HS-5 (cell line): Measurements from ENCODE around the gene PCYOX1L.
A peak's percentile ranks its signal among the peaks of the same experiment; 100 is the strongest.
"Not testable (repeated sequence)": the region's sequence is repeated elsewhere in the genome, so short reads cannot be mapped to it uniquely, and the experiment has no call there.

Source experiments
- DNase-seq: peaks from one replicate; pipeline ENCODE4 v3.0.0-alpha.2; 2012; ENCODE audit warnings: low read depth

The PCYOX1L gene

DNA sequence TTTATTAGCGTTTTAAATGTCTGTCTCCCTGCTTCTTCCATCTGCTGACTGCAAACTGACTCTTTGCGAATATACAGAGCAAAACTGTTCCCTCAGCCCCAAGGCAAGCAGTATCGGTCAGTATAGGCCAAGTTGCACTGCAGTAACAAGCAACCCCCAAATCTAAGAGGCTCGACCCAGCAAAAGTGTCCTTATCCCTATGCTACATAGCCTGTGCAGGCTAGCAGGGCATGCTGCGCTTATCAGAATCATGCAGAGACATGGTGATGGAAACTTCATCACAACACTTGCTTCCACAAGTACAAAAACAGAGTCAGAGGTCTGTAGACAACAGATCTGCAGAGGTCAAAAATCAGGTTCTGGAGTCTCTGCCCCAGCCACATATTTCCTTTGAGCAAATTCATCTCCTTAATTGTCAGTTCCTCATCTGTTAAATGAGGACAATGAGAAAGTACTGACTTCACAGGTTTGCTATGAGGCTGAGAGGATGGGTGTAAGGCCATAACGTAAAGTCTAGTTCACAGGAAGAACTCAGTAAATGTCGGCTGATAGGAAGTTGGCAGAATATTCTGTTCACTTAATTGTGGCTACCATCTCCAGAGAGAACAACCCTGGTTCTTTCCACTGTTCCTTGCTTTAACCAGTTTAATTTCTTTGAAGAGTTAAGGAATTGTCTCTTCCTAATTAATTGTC lies 30.8 kb downstream of the PCYOX1L start:
- no peak for DNase-seq

DNA sequence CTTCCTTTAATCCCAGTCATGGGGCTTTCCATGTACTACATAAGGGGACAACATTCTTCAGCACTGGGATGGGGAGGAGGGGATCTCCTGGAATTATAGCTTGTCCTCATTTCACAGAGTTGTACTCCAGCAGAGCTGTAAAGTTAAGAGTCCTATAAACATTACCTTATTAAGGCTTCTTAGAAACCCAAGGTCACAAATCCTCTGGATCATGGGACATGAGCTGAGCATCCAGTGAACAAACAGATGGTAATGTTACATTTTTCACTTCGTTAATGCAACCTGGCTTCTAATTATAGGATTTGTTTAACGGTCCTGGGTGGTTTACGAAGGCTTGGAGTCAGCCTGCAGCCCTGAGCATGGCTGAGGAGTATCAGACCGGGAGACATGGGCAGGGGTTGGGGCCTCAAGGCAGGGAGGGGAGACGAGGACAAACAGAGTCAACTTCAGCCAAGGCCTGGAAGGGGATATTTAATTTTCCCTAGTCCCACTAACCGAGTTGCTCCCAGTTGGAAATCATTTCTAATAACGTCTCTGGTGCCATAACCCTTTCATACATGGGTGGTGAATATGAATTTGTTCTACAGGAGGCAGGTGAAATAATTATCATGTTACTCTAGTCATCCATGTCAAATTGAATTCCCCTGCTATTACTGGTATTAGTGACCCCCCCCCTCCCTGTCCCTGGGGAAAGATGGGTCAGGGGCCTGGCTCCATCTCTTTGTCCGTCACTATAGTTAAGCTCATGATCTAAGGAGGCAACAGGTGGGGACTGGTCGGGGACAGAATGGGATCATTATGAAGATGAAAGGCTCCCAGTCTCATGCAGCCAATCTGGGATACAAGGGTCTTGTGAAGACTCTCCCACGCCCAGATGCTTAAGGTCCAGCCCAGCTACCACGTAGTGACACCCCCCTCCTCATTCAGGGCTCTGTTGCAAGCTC lies 32.0 kb downstream of the PCYOX1L start:
- DNase-seq, result no peak

DNA sequence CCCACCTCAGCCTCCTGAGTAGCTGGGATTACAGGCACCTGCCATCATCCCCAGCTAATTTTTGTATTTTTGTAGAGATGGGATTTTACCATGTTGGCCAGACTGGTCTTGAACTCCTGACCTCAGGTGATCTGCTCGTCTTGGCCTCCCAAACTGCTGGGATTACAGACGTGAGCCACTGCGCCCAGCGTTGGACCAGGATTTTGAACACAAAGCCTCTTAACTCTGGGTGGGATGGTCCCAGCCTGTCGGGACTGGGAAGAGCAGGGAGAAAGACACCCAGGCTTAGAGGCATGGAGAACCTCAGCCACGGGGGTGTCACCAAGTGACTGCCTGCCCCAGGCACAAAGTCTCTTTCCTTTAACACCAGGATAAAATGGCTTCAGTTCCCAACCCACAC lies 33.2 kb downstream of the PCYOX1L start:
- DNase-seq, result not testable (repeated sequence)

DNA sequence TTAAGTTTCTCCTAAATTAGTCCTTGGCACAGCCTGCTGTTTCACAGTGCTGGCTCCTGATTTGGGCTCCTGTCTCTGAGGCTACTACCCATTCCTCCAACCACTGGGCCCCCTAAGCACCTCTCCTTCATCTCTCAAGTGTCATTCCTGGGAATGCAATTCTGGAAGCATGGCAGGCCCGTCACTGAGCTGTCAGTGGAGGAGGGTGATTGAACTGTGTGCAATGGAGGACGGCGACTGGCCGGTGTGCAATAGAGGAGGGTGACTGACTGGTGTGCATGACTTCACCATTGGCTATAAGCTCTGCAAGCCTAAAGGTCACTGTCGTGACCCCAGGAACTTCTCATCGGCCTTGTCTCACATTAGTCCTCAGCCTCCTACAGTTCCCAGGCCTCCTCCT lies 33.7 kb downstream of the PCYOX1L start:
- DNase-seq, result no peak

DNA sequence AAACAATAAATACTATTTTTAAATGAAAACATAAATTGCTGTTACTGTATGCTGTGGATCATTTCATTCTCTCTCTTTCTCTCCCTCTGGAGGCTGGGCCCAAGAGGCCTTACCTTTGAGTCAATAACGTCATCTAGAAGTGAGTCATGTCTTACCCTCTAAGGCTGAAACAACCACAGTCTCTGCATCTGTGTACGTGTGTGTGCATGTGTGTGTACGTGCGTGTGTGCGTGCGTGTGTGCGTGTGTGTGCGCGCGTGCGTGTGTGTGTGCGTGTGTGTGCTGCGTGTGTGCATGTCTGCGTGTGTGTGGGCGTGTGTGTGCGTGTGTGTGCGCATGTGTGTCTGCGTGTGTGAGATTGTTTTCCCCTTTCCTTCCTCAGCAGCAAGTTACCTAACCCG lies 34.9 kb downstream of the PCYOX1L start:
- DNase-seq, result no peak

DNA sequence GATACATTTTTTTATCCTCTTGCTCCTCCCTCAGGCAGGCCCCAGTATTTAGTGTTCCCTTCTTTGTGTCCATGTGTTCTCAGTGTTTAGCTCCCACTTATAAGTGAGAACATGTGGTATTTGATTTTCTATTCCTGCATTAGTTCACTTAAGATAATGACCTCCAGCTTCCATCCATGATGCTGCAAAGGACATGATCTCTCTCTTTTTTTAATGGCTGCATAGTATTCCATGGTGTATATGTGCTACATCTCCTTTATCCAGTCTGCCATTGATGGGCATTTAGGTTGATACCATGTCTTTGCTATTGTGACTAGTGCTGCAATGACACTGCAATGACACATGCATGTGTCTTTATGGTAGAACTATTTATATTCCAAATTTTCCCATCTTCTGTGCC lies 37.1 kb downstream of the PCYOX1L start:
- not testable (repeated sequence) for DNase-seq

GRCh38 chr5:149397530-149397929 lies 39.7 kb downstream of the PCYOX1L start:
- peak; percentile 64 for DNase-seq

DNA sequence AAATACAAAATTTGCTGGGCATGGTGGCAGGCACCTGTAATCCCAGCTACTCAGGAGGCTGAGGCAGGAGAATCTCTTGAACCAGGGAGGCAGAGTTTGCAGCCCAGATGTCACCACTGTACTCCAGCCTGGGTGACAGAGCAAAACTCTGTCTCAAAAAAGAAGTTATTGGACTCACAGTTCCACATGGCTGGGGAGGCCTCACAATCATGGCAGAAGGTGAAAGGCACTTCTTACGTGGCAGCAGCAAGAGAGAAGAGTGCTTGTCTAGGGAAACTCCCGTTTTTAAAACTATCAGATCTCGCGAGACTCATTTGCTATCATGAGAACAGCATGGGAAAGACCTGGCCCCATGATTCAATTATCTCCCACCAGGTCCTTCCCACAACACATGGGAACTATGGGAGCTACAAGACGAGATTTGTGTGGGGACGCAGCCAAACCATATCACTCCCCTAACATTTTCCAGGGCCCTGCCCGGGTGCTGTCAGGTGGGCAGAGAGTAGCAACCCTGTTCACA lies 41.0 kb downstream of the PCYOX1L start:
- DNase-seq, result not testable (repeated sequence)

GRCh38 chr5:149399775-149400174 lies 41.9 kb downstream of the PCYOX1L start:
- DNase-seq, result no peak

- DNase-seq, result no peak
Observed at GRCh38 chr5:149400304-149400703, 42.5 kb downstream of the PCYOX1L start.

DNA sequence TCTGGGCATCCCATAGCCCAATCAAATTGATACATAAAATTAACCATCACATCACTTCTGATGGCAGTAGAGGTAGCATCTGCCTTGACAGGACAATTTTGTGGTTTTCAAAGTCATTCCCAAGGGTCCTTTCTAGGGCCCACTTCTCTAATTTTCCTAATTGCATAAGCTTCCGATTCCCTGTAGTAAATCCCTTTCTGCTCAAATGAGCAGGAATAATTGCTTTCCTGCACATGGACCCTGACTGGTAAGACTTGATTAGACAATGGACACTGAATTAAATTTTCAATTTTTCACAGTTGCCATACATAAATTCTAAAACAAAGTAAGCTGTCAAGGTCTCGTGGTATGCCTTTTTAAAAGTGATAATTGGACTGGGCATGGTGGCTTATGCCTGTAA lies 43.2 kb downstream of the PCYOX1L start:
- no peak for DNase-seq

- no peak for DNase-seq
Observed at GRCh38 chr5:149402291-149402690, 44.4 kb downstream of the PCYOX1L start.

DNA sequence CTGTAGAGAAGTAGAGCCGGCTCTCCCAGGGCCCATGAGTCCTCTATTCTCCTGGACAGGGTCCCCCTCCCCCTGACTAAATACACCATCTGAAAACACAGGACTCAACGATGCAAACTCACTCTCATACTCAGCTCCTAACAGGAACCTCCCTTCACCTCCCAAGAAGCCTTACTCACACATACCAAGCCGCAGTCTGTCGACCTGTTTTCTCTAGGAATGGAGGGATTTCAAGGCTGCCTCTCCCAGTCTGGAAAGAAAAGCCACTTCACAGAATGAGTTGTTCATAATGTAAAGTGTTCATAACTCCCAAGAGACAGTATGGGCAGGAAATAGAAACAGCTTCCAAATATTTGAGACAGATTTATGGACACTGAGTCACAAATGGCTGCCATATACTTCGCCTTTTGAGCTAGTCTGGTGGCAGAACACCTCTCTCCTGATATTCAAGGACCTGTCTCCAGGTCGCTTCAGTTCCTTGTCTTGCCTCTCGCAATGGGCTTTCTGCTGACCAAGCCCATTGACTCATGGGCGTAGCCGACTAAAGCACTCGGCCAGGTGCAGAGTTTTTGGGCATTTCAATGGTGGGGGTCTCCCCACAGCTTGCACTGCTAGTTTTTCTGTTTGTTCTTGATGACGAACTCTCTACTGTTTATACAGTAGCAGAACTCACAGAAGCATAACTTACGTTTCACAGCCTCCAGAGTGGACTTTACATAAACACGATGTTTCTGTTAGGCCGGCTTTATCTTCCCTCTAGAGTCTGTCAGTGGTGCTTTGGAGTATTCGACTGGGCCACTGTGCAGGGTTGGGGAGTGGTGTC lies 46.3 kb downstream of the PCYOX1L start:
- DNase-seq, result peak; percentile 92

DNA sequence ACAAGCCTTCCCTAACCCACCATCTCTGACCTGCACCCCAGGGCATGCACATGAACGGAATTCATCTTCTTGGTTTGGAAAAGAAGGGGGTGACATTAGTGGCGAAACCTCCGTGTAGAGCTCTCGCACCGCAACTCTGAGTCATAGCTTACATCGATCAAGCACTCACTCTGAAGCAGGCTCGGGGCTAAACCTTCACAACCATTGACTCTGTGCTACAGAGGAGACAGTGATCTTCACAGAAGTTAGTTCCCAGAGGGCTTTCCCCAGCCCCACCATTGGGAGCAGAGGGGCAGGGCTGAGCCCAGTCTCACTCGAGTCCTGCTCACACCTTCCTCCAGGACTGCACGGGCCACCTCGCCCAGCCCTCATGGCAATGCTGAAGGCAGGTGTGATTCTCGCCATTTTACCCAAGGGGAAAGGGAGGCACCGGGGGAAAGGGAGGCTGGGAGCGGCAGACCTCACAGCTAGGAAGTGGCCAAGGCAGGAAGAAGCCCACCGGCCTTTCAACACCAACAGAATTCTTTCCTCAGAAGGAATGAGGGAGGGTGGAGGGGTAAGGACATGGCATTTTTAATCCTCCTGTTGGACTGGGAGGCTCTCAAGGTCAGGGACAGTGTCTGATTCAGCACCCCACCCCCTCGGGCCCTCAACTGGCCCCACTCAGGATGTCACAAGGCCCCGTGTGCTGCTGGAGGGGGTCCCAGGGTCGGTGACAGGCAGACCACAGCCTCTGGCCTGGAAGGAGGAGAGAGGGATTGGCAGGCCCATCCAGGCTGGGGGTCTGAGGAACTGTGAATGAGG lies 47.1 kb downstream of the PCYOX1L start:
- DNase-seq, result peak; percentile 62

DNA sequence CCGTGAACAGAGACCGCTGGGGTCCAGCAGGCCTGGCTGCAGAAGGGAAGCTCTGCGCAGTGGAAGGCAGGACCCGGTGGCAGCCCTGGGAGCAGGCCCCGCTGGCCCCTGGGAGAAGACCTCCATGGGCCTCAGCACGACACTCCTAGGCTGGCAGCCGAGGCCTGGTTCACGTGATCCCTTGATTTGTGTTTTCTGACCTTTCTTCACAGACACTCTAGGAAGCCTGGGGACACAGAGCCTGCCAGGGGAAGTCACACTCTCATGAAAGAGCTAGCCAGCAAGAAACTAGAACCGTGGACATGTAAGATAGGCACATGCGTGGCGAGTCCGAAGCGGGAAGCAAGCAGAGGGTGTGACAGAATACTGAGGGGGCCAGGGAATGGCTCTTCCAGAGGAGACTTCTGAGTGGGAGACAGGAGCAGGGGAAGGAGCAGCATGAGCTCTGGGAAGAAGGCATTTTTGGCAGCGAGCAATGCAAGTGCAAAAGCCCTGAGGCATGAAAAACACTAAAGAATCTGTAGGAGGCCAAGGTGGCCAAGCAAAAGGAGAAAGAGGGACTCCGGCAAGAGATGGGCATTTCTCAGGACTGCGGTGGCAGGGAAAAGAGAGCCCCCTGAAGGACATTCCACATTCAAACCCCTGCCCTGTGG lies 47.8 kb downstream of the PCYOX1L start:
- no peak for DNase-seq

DNA sequence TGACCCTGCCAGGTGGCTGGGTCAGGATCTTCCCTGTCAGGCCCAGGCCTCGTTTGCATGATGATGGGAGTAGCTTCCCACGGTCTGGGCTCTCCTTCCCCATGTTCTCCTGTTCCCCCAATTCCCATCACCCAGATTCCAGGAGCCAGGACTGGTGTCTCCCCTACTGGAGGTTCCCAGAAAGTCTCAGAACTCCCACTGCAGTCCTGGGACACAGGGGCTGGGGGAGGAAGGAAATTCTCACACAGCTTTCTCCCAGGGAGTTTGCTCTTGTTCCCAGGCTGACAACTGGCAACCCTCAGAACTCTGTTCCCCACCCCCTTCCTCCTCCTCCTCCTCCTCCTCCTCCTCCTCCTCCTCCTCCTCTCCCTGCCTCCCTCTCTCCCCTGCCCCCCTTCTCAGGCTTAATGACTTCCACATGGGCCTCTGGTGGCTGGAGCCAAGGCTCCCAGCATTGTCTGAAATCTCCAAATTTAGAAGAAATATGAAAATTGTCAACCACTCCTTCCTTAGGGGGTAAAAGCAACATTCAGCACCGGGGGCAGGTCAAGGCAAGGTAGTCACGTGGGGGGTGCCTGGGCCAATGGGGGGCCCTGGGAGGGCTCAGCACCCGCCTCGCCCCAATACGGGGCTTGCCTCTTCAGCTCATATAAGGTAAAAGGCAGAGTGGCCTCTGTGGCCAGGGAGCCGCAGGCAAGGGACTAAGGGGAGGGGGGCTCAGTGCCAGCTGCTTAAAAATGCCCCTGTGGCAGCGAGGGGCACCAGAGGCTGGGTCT lies 48.5 kb downstream of the PCYOX1L start:
- DNase-seq, result no peak

DNA sequence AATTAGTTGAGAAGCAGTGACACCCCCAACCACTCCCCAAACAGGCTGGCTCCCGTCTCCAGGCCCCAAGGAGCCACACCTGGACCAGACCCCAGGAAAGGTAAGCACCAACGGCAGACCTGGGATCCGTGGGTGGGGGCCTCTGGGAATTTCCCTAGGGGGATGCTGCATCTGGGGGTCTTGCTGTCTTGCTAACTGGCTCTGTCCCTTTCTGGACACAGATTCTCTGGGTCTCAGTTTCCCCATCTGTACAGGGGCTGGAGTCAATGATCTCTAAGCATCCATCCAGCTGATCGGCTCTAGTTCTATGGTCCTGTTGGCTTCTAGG lies 49.1 kb downstream of the PCYOX1L start:
- no peak for DNase-seq

DNA sequence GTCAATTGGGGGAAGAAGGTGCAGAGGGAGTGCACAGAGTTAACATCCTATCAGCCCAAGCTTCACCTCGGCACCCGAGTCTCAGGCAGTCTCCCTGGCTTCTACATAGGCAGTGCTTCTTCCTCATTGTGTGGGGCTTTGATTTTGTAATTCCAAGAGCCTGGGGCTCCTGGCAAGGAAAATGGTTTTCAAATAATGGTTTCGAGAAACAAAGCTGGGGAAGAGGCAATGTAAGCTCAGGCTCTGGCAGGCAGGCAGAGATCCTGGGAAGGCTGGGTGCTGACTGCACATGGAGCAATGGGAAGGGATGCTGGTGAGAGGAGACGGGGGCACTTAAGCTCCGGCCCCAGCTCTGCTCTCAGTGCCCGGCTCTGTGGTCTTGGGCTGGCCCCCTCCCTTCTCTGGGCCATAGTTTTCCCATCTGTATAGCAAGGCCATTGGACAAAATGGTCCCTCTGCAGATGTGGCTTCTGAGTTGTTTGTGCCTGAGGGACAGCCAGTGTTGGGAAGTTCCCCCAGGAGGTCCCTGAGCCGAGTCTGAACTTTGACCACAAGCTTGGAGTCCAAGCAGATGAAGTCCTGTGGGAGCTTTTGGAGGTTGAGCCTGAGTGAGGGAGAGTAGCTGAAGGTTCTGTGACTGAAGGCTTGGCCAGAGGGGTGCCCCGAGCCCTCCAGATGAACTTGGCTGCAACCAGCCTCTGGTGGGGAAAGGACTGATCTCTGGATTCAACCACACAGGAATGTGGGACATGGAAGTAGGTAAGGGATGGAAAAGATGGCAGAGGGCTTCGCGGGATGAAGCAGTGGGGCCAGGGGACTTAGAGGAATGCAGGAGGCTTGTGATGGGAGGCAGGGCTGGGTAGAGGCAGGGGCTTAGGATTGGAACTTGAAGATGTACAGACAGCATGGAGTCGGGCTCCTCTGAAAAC lies 49.7 kb downstream of the PCYOX1L start:
- no peak for DNase-seq
